Measurements from ENCODE around the gene CAPN5.

Gene CAPN5

DNA sequence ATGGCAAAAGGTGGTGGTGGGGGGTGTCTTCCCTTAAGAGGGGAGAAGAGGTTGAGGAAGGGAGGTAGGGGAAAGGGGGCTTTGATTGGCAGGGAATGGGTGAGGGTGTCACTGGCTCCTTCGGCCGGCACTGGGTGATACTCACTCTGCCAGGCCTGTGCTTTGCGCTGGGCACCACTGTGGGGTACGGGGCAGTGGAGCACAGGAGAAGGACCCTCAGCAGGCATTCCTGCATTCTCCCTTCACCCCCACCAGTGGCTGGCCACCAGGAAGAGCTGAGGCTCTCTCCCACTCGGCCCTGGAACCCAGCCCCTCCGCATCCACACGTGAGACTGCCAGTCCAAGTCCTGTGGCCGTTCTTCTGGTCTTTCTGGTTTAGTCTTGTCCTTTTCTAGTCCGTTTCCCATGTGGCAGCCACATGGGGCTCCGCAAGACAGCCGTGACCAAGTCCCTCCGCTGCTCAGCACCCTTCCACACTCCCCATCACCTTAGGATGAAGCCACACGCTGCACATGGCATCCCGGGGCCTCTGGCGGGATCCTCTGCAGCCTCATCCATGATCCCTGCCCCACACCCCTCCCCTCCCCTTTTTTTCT lies 8.0 kb downstream of the CAPN5 start:
- Mint-ChIP-seq H3K36me3 (no peaks in the 10 kb centered on the region), H3K27ac (no peak overlapping the region), H3K4me3 (no peak overlapping the region), H3K4me1 (peaks cover 9 to 10% of the 10 kb centered on the region in 2 donors), H3K27me3 (peaks cover 0 to 7% of the 10 kb centered on the region in 2 donors), H3K9me3 (peaks cover 5 to 8% of the 10 kb centered on the region in 2 donors)
- no peak for ATAC-seq (replicated peaks)
- no peak for DNase-seq

DNA sequence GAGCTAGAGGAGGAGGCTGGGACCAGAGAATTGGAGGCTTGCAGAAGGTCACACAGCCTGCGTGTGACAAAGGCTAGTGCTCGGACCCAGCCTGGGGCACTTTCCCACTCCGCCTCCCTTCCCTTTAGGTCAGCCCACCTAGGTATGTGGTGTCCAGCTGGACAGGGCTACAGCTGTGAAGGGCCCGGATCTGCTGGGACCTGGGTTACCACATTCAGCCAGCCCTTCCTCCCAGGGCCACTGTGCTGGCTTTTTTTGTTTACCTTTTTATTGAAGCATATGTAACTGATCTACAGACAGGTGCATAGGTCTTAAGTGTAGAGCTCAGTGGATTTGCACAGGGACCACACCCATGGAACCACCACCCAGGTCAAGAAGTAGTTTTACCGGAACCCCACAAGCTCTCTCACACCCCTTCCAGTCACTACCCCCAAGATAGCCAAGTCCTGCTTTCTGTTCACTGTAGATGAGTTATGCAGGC lies 8.7 kb downstream of the CAPN5 start:
- DNase-seq: no peak
- Mint-ChIP-seq H3K27ac (no peak overlapping the region), H3K36me3 (no peaks in the 10 kb centered on the region)

DNA sequence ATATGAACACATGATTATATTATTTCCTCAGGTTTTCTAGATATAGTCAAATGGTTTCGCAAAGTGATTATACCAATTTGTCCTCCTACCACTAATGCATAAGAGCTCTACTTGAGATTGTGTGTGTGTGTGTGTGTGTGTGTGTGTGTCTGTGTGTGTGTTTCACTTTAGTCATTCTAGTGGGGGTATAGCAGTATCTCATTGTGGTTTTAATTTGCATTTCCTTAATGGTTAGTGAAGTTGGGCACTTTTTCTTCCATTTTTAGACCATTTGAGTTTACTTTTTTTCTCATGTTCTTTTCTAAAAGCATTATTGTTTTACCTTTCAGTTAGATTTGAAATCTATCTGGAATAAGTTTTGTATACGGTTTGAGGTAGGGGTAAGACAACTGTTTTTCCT lies 12.9 kb downstream of the CAPN5 start:
- Mint-ChIP-seq H3K4me3 (no peak overlapping the region), H3K36me3 (no peaks in the 10 kb centered on the region), H3K27me3 (peaks cover 0 to 4% of the 10 kb centered on the region in 2 donors), H3K9me3 (peaks cover 5 to 8% of the 10 kb centered on the region in 2 donors), H3K4me1 (peaks cover 10 to 22% of the 10 kb centered on the region in 2 donors), H3K27ac (no peak overlapping the region)
- DNase-seq (no peak), ATAC-seq (replicated peaks) (no peak)

More for the DNA sequence above, 8.7 kb downstream of the CAPN5 start:
- no peak overlapping the region for H3K4me3 Mint-ChIP-seq
- ATAC-seq (replicated peaks): no peak
- peaks cover 0 to 7% of the 10 kb centered on the region in 2 donors for H3K27me3 Mint-ChIP-seq
- H3K4me1 Mint-ChIP-seq: peaks cover 9 to 12% of the 10 kb centered on the region in 2 donors
- H3K9me3 Mint-ChIP-seq: peaks cover 5 to 8% of the 10 kb centered on the region in 2 donors

DNA sequence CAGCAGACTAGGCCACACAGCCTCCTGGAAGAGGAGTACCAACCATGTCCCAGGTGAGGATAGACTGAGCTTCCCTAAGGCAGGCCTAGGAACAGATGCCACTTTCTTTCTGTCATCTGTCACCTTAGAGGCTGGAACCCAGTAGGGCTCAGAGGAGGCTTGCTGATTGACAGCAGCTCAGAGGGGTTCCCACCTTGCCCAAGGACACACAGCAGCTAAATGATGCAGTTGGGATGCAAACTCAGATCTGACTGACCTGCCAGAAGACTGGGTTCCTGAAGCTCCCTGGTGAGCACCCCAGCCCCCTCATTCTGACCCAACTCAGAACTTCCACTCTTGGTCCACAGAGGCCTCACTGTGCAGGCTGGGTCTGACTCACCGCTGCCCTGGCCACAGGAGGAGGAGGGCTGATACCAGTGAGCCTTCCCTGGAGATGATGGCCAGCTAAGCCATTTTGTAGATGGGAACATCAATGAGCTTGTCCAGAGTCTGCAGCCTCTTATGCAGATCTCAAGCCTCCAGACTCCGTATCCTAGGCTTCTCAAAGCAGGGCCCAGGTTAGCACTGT lies 14.0 kb downstream of the CAPN5 start:
- Mint-ChIP-seq H3K4me3 (no peak overlapping the region), H3K4me1 (peaks cover 10 to 22% of the 10 kb centered on the region in 2 donors), H3K9me3 (peaks cover 5 to 8% of the 10 kb centered on the region in 2 donors), H3K36me3 (no peaks in the 10 kb centered on the region), H3K27ac (no peak overlapping the region), H3K27me3 (peaks cover 0 to 4% of the 10 kb centered on the region in 2 donors)
- no peak for ATAC-seq (replicated peaks)
- DNase-seq: no peak

DNA sequence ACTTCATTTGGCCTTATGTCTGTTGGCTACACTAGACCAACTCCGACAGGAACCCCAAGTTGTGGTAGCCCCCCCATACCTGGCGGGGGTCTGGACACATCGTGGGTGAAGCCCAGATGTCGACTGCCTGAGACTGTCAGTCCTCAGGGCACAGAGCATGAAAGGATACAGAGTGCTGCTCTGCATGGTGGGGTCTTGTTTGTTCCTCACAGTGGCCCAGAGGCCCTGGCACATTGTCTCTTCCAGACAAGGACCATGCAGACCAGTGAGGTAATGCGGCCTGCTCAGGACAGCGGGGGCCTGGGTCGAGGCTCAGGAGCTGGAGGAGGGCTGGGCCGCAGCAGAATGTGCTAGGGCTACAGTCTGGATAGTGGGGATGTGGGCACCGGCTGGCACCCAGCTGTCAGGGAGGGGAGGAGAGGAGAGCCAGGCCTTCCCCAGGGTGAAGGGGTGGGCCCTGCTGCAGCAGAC lies 14.6 kb downstream of the CAPN5 start:
- peaks cover 0 to 4% of the 10 kb centered on the region in 2 donors for H3K27me3 Mint-ChIP-seq
- DNase-seq (no peak), ATAC-seq (replicated peaks) (no peak)
- H3K36me3 Mint-ChIP-seq: no peaks in the 10 kb centered on the region
- H3K4me1 Mint-ChIP-seq: peaks cover 10 to 22% of the 10 kb centered on the region in 2 donors
- no peak overlapping the region for H3K27ac Mint-ChIP-seq
- H3K9me3 Mint-ChIP-seq: peaks cover 5 to 8% of the 10 kb centered on the region in 2 donors
- no peak overlapping the region for H3K4me3 Mint-ChIP-seq

DNA sequence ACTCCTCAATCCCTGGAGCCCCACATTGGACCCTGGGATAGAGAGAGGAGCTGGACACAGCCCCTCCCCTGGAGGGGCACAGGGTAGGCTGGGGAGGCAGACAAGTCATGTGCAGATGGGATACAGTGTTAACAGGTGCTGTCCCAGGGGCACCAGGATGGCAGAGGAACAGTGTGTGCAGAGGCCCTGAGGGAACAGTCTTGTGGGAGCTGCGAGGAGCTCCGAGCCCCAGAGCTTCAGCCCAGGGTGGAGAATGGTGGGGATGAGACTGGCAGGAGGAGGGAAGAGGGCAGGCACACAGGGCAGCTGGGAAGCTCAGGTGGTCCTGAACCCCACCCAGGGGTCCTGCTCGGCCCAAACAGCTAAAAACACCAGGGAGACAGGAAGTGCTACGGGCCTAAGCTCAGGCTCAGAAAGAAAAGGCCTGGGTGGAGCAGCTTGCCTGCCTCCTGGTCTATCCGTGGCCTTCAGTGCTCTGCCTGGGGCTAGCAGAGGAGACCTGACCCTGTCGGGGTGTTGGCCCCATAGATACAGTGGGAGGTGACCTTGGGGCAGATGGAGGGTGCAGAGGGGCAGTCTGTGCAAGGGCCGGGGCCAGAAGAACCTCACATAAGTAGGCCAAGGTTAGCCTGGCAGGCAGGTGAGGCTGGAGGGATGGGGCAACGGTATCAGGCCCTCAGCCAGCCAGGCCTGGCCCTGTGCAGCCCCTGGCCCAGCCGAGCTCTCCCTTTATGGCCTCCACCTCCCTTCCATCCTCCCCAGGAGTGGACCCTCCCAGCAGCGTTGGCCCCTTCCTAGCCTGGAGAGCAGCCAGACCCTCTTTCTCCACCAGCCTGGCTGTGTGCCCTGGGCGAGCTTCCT lies 15.4 kb downstream of the CAPN5 start:
- no peaks in the 10 kb centered on the region for H3K36me3 Mint-ChIP-seq
- H3K9me3 Mint-ChIP-seq: peaks cover 5 to 8% of the 10 kb centered on the region in 2 donors
- H3K27me3 Mint-ChIP-seq: peaks cover 0 to 4% of the 10 kb centered on the region in 2 donors
- no peak overlapping the region for H3K4me3 Mint-ChIP-seq
- no peak for DNase-seq
- peak overlapping the region; percentile 9 for H3K27ac Mint-ChIP-seq
- ATAC-seq (replicated peaks): no peak
- H3K4me1 Mint-ChIP-seq: peaks cover 10 to 22% of the 10 kb centered on the region in 2 donors

DNA sequence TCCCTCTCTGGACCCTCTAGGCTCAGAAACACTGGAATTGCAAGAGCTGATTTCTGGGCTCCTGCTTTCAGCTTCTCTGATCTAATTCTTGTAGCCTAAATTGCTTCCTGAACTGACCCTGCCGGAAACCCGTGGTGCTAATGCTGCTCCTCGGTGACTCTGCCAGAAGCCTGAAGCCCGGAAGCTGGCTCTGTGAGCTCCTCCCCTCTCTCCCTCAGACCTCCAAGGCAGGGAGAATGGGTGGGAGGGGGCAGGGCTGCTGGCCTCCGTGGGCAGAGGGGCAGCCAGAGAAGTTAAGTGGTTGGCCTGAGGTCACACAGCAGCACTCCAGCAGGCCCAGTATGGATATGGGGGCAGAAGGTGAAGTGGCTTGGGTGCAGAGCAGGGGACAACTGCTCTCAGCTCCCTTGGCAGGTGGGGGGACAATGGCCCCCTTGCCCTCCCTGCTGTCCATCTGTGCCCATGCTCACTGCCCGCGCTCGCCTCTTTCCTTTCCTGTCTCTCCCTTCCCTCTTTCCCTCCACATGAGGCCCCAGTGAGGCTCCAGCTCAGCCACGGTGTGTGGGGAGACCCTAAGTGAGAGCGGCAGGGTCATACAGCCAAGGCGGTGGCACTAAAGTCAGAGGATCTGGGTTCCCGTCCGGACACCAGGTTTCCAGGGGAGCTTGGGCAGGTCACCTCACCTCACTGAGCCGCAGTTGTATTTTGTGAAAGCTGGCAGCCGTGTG lies 16.2 kb downstream of the CAPN5 start:
- ATAC-seq (replicated peaks): peak in 1 of 2 donors; percentile 65
- DNase-seq: no peak
- H3K4me3 Mint-ChIP-seq: no peak overlapping the region
- H3K9me3 Mint-ChIP-seq: peaks cover 5 to 8% of the 10 kb centered on the region in 2 donors
- no peaks in the 10 kb centered on the region for H3K36me3 Mint-ChIP-seq
- peaks cover 10 to 22% of the 10 kb centered on the region in 2 donors for H3K4me1 Mint-ChIP-seq
- H3K27ac Mint-ChIP-seq: peak overlapping the region; percentile 9
- peaks cover 0 to 4% of the 10 kb centered on the region in 2 donors for H3K27me3 Mint-ChIP-seq

DNA sequence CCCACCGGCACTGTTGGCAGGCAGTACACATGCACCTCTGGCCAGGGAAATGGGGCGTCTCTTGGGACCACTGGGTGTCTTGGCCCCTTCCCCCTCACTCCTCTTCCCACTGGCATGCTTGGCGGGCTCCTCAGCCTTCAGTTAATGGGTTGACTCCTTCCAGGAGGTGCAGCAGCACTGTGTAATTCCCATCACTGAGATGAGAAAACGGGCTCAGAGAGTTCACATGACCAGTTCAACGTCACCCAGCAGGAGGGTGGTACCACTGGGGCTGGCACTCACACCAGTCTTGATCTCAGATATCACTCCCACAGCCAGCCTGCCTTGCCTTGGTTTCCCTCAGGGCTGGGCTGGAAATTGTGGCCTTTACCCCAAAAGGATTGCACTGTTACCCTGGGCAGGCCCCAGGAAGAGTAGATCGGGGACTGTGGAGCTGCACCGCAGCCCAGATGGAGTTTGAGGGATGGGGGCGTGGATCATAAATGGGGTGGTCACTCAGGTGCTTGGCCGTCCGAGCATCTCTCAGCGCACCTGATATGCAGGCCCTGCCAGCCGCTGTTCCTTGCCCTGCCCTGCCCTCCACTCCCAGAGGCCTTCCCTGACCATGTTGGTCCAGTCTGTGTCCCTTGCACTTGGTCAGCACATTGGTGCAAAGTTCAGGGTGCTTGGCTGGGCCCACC lies 16.9 kb downstream of the CAPN5 start:
- no peak overlapping the region for H3K4me3 Mint-ChIP-seq
- peaks cover 10 to 22% of the 10 kb centered on the region in 2 donors for H3K4me1 Mint-ChIP-seq
- H3K27ac Mint-ChIP-seq: no peak overlapping the region
- H3K9me3 Mint-ChIP-seq: peaks cover 2 to 4% of the 10 kb centered on the region in 2 donors
- no peaks in the 10 kb centered on the region for H3K36me3 Mint-ChIP-seq
- ATAC-seq (replicated peaks) (no peak), DNase-seq (no peak)
- H3K27me3 Mint-ChIP-seq: peaks cover 0 to 4% of the 10 kb centered on the region in 2 donors

DNA sequence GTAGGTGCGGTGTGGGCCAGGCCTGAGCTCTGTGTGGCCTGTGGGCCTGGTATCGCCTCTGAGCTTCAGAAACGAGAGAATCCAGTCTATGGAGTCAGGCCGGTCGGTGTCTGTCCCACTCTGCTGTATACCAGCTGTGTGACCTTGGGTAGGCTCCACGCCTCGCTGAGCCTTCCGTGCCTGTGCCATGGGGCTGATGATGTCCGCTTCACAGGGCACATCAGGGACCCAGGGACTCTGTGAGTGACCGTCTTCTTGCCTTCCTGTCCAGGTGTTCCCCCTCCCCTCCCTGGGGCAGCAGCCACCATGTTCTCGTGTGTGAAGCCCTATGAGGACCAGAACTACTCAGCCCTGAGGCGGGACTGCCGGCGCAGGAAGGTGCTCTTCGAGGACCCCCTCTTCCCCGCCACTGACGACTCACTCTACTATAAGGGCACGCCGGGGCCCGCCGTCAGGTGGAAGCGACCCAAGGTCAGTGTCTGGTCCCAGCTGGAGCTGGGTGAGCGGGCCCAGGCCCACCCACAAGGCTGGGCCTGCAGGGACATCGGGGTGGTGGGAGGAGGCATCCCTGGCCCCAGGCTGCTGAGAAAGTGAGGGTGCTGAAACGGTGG lies 17.9 kb downstream of the CAPN5 start:
- no peak overlapping the region for H3K27ac Mint-ChIP-seq
- peaks cover 0 to 4% of the 10 kb centered on the region in 2 donors for H3K27me3 Mint-ChIP-seq
- no peak for DNase-seq
- no peaks in the 10 kb centered on the region for H3K36me3 Mint-ChIP-seq
- no peak for ATAC-seq (replicated peaks)
- H3K4me3 Mint-ChIP-seq: no peak overlapping the region
- H3K9me3 Mint-ChIP-seq: no peaks in the 10 kb centered on the region
- peaks cover 10 to 22% of the 10 kb centered on the region in 2 donors for H3K4me1 Mint-ChIP-seq

DNA sequence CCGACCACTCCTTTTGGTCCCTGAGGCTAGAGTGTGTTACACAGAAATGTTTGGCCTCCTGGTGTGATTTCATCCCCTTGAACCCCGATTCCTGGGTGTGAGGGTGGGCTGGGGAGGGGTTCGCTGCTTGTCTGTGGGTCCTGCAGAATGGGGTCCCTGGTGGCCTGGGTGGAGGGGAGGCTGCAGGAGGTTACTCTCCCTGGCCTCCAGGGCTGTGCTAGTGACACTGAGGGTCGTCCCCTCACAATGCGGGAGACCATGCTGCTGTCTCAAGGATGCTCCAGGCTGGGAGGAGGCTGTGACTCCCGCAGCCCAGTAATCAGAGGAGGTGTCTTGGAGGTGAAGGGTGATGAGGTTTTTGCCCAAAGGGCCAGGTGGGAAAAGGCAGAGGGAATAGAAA lies 18.9 kb downstream of the CAPN5 start:
- Mint-ChIP-seq H3K36me3 (no peaks in the 10 kb centered on the region), H3K27me3 (peaks cover 0 to 4% of the 10 kb centered on the region in 2 donors), H3K27ac (no peak overlapping the region), H3K9me3 (no peaks in the 10 kb centered on the region), H3K4me1 (peaks cover 8 to 22% of the 10 kb centered on the region in 2 donors), H3K4me3 (no peak overlapping the region)
- no peak for ATAC-seq (replicated peaks)
- no peak for DNase-seq

DNA sequence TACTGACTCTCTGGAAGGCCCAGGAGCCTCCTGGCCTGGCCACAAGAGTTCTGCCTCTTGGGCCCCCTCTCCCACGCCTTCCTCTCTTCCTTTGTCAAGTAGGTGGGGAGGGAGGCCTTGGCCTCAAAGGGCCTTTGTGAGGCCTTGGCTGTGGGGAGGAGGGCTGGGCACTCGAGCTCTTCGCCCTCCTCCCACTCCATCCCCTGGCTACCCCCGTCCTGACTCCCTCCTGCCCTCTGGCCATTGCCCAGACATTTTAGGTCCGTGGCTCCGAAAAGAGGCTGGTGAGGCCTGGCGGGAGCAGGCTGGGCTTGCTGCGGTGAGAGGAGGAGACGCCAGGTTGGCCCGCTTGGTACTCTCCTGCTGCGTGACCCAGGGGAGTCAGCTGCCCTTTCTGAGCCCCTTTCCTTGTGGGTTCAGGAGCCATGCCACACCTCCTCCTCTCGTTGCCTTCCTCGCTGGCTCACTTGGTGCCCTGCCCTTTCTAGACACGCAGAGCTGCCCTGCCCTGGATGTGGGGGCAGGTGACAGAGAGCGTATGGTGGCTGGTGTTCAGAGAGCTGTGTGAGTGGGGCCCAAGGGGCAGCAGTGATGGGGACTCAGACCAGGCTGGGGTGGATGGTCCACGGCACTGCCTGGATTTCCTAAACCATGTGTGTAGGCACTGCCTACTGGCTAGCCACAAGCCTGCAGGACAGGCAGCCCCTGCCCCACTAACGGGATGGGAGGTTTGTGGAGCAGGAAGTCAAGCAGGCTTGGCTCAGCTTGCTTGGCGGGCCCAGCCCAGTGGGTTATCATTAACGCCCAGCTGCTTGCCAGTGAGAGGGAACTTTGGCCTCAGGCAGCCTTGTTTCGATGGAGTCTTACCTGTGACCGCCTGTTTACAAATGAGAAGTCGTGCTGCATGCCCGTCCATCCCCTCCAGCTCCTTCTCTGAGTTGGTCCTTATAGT lies 20.0 kb downstream of the CAPN5 start:
- ATAC-seq (replicated peaks) (no peak), DNase-seq (no peak)
- H3K4me3 Mint-ChIP-seq: no peak overlapping the region
- H3K36me3 Mint-ChIP-seq: no peaks in the 10 kb centered on the region
- H3K9me3 Mint-ChIP-seq: no peaks in the 10 kb centered on the region
- no peak overlapping the region for H3K27ac Mint-ChIP-seq
- peaks cover 0 to 5% of the 10 kb centered on the region in 2 donors for H3K27me3 Mint-ChIP-seq
- H3K4me1 Mint-ChIP-seq: peaks cover 13 to 16% of the 10 kb centered on the region in 2 donors

DNA sequence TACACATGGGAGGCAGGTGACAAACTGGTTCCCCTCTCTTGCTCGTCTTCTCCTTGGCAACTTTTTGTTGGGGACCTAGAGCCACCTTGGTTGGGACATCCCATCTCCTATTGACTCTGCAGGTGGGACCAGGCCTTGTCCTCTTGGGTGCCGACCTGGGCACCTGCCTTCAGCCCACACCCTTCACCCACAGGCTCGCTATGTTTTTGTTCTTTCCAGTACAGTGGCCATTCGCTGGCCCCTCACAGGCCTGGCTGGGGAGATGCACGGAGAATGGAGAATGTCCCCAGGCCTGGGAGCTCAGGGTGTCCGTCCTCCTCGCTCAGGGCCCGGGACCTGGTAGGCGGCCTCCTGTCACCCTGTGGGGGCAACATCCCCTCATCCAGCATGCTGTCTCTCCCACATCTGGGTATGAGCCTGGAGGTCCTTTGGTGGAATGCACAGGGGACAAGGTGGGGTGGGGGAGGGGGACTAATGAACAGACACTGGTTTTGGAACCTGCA lies 21.0 kb downstream of the CAPN5 start:
- no peaks in the 10 kb centered on the region for H3K36me3 Mint-ChIP-seq
- H3K4me1 Mint-ChIP-seq: peaks cover 7 to 9% of the 10 kb centered on the region in 2 donors
- no peaks in the 10 kb centered on the region for H3K9me3 Mint-ChIP-seq
- no peak overlapping the region for H3K4me3 Mint-ChIP-seq
- no peak for DNase-seq
- no peak overlapping the region for H3K27ac Mint-ChIP-seq
- no peak for ATAC-seq (replicated peaks)
- peaks cover 0 to 5% of the 10 kb centered on the region in 2 donors for H3K27me3 Mint-ChIP-seq
